PFSK-1 (cell line): Measurements from ENCODE around the gene DENND2A.

Experiments
- FOXP2 ChIP-seq: optimal IDR thresholded peaks from 2 replicates; pipeline ENCODE3; 2011; ENCODE audit warnings: borderline replicate concordance, control low read depth, inconsistent platforms; ENCODE audit not compliant: insufficient read depth; ENCODE audit errors: extremely low read length, extremely low read depth
- POLR2AphosphoS5 ChIP-seq: IDR thresholded peaks from 2 replicates; pipeline ENCODE4 v1.6.1; 2012; ENCODE audit warnings: low read depth, mild to moderate bottlenecking, control low read depth, low read length, moderate library complexity
- REST ChIP-seq, 2 experiments: IDR thresholded peaks; 2 replicates each; pipeline versions ENCODE4 v1.6.1 to v1.8.0; 2011 to 2012; ENCODE audit warnings: low read depth in 2 of 2, low read length in 2 of 2, control low read depth in 1 of 2, inconsistent platforms in 1 of 2, mild to moderate bottlenecking in 1 of 2, moderate library complexity in 1 of 2; ENCODE audit not compliant: insufficient read depth in 1 of 2
- SIN3A ChIP-seq: IDR thresholded peaks from 2 replicates; pipeline ENCODE4 v1.6.1; 2012; ENCODE audit warnings: mild to moderate bottlenecking, low read length, moderate library complexity, borderline replicate concordance; ENCODE audit not compliant: insufficient read depth
- TAF1 ChIP-seq: IDR thresholded peaks from 2 replicates; pipeline ENCODE4 v1.6.1; 2012; ENCODE audit warnings: low read length, control low read depth, borderline replicate concordance; ENCODE audit not compliant: insufficient read depth

DENND2A gene

DNA sequence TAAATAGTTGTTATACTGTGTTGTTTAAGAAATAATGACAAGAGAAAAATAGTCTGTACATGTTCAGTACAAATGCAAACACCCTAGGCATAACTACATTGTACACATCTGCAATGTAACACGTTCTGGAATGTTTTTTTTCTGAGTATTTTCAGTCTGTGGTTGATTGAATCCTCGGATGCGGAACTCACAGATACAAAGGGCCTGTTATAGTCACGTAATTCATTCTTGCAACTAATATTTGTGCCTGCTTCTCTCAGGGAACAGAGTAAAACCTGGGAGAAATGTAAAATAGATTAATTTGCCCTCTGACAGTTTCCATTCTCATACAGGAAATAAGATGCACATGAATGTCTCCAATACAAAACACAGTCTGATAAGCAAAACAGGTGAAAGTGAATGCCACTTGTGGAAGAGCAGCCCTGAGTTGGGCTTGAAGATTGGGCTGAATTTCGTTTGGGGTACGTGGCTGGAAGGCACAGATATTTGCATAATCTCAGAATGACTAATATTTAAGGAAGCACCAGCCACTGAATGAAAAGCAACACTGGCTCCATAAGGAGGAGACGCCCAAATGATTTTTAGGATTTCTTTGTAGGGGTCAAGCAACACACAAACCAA lies 19.1 kb downstream of the DENND2A start:
- TF ChIP-seq POLR2AphosphoS5 = no peak
- no peak for TF ChIP-seq FOXP2
- no peak for TF ChIP-seq REST (IDR thresholded peaks at IDR 0.05; ENCODE audit: insufficient read depth in 1 of 2, low read depth in 2 of 2, low read length in 2 of 2)
- TF ChIP-seq SIN3A = no peak
- TF ChIP-seq TAF1 = no peak

DNA sequence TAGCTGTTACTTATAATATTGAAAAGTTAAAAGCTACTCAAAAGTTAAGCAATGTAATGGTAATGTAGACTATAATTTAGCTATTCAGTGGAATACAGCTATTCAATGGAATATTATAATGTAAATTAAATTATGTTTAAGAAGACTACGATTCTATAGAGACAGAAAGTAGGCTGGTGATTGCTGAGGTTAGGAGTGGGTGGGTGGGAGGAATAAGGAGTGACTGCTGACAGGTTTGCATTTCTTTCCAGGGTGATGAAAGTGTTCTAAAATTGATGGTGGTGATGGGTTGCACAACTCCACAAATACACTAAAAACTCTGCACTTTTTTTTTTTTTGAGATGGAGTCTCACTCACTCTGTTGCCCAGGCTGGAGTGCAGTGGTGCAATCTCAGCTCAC lies 21.4 kb downstream of the DENND2A start:
- TF ChIP-seq FOXP2 (no peak), POLR2AphosphoS5 (no peak)

GRCh38 chr7:140618306-140618705 lies 22.3 kb downstream of the DENND2A start:
- TF ChIP-seq POLR2AphosphoS5 = no peak
- no peak for TF ChIP-seq FOXP2
- TF ChIP-seq REST (IDR thresholded peaks at IDR 0.05; ENCODE audit: insufficient read depth in 1 of 2, low read depth in 2 of 2, low read length in 2 of 2) = no peak
- TF ChIP-seq SIN3A = no peak
- TF ChIP-seq TAF1 = no peak

GRCh38 chr7:140617081-140617480 lies 23.5 kb downstream of the DENND2A start:
- TF ChIP-seq SIN3A (no peak), REST (IDR thresholded peaks at IDR 0.05; ENCODE audit: insufficient read depth in 1 of 2, low read depth in 2 of 2, low read length in 2 of 2) (no peak), TAF1 (no peak), POLR2AphosphoS5 (no peak), FOXP2 (no peak)

DNA sequence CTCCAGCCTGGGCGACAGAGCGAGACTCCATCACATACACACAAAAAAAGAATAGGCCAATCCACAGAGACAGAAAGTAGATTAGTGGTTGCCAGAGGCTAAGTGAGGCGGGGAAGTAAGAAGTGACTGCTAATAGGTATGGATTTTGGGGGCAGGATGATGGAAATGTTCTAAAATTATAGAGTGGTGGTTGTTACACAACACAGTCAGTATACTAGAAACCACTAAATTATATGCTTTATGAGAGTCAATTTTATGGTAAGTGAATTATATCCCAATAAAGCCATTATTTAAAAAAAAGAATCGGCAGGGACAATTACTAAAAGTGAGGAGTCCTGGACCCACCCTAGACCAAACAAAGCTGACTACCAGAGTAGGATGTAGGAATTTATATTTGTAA lies 24.3 kb downstream of the DENND2A start:
- TF ChIP-seq POLR2AphosphoS5 (no peak), SIN3A (no peak), FOXP2 (no peak), REST (IDR thresholded peaks at IDR 0.05; ENCODE audit: insufficient read depth in 1 of 2, low read depth in 2 of 2, low read length in 2 of 2) (no peak), TAF1 (no peak)
